Psoas muscle (tissue), 8 donors: ENCODE measurements around the gene MORN5. TPM values are rescaled to one million over a fixed set of nuclear protein-coding genes. Genes with fewer than 3 reads are reported as not detected.

Source experiments
- ATAC-seq, 4 donors: fragments of 200-7000 bp; cut with Tn5 transposase; one replicate each; pipeline ENCODE4 v1.9.1; 2020; ENCODE audit warnings: moderate library complexity in 3 of 4, mild to moderate bottlenecking in 2 of 4
- DNase-seq, 2 donors: peaks; one replicate each; pipeline ENCODE4 v3.0.0-alpha.2; 2020
- H3K27ac ChIP-seq: fragments of 200-600 bp; one replicate; pipeline ENCODE4 v1.8.0; 2022
- H3K27me3 ChIP-seq, 3 donors: fragments of 200-600 bp in 1 of 3; one replicate each; pipeline versions ENCODE4 v1.6.1 to v1.8.0; 2013 to 2022; ENCODE audit warnings: low read length in 2 of 3, mild to moderate bottlenecking in 2 of 3, moderate library complexity in 1 of 3; ENCODE audit not compliant: insufficient read depth in 3 of 3
- H3K36me3 ChIP-seq, 2 donors: fragments of 200-600 bp in 1 of 2; one replicate each; pipeline versions ENCODE4 v1.6.1 to v1.8.0; 2013 to 2022; ENCODE audit warnings: low read depth in 1 of 2, mild to moderate bottlenecking in 1 of 2, moderate library complexity in 1 of 2; ENCODE audit not compliant: insufficient read depth in 1 of 2
- H3K4me1 ChIP-seq: fragments of 200-600 bp; one replicate; pipeline ENCODE4 v1.8.0; 2022
- H3K4me3 ChIP-seq: fragments of 200-600 bp; one replicate; pipeline ENCODE4 v1.8.0; 2022; ENCODE audit warnings: mild to moderate bottlenecking
- H3K9me3 ChIP-seq: fragments of 200-600 bp; one replicate; pipeline ENCODE4 v1.8.0; 2022
- CTCF ChIP-seq: fragments of 200-600 bp; IDR thresholded peaks from one replicate; pipeline ENCODE4 v1.8.0; 2022; ENCODE audit warnings: antibody characterized with exemption
- WGBS, 3 donors: extraction: QIAGEN DNeasy Blood & Tissue Kit; methylation state at CpG; one replicate each; pipeline versions ENCODE4 v1.1.6 to v1.1.7; 2013; 5-methylcytosine and 5-hydroxymethylcytosine counted together
- intact Hi-C, 2 donors: fragments of 100-400 bp; cut with DNase I; formaldehyde crosslinking; loops; one replicate each; pipeline versions ENCODE4 v1.11.0 to v1.14.2; 2022
- polyA plus RNA-seq, 3 donors: library from polyadenylated mRNA; stranded (reverse); fragments of 200-250 nt; gene quantifications; one replicate each; pipeline ENCODE4 v1.2.3, GENCODE V29; 2013
- total RNA-seq, 4 donors: library from RNA; stranded (reverse); fragmentation: NEBNext Ultra II Directional in 2 of 4; extraction: Animal tissue kit (Norgen Biotek cat#: 25700) in 2 of 4; gene quantifications; one replicate each; pipeline versions ENCODE4 v1.2.1 to v1.2.4, GENCODE V29; 2021 to 2023
- donor health status: healthy with polysubstance abuse.
- donor health status: DM: no; HTN: no; CAD: no; lungs with moderate emphysema.
- donor health status: Bipolar disorder and iron deficiency.
- donor health status: healthy.
- donor health status: DM: yes; HTN: yes; CAD: no.
- donor health status: DM: no; HTN: no; CAD: no.
- donor health status: DM: no; HTN: no; CAD: no.
- donor health status: DM: yes; HTN: yes; CAD: no.

Gene MORN5
- total and polyA plus RNA-seq, 7 donors: not detected

GRCh38 chr9:122209451-122209850 is 49.7 kb downstream of the MORN5 start:
- peaks cover 0 to 31% (median 9%) of the 10 kb centered on the region in 3 donors for H3K27me3 ChIP-seq
- no peak for ATAC-seq
- 88 to 95% (median 94%) methylated on average over 11 to 12 of the region's 12 CpGs for WGBS, 3 donors

GRCh38 chr9:122212473-122213004 is 52.8 kb downstream of the MORN5 start:
- H3K9me3 ChIP-seq: no peaks in the 10 kb centered on the region
- DNase-seq: no peak
- no peak overlapping the region for H3K4me3 ChIP-seq
- TF ChIP-seq CTCF: no peak
- H3K4me1 ChIP-seq: peaks cover 6% of the 10 kb centered on the region
- H3K36me3 ChIP-seq: no peaks in the 10 kb centered on the region
- ATAC-seq: no peak
- intact Hi-C loops: loop anchor here in 1 of 2 donors (10.0 kb wide), 1 partner anchor 132 kb away; no protein-coding TSS in a partner anchor
- peaks cover 0 to 61% (median 21%) of the 10 kb centered on the region in 3 donors for H3K27me3 ChIP-seq
- WGBS, 3 donors: 83 to 85% (median 83%) methylated on average over 7 of the region's 7 CpGs
- no peak overlapping the region for H3K27ac ChIP-seq

More at GRCh38 chr9:122209451-122209850, 49.7 kb downstream of the MORN5 start:
- H3K36me3 ChIP-seq: no peaks in the 10 kb centered on the region
- DNase-seq: no peak
- no peak overlapping the region for H3K27ac ChIP-seq
- peaks cover 6% of the 10 kb centered on the region for H3K4me1 ChIP-seq
- intact Hi-C loops: no loop called here
- H3K9me3 ChIP-seq: no peaks in the 10 kb centered on the region
- no peak overlapping the region for H3K4me3 ChIP-seq
- no peak for TF ChIP-seq CTCF

DNA sequence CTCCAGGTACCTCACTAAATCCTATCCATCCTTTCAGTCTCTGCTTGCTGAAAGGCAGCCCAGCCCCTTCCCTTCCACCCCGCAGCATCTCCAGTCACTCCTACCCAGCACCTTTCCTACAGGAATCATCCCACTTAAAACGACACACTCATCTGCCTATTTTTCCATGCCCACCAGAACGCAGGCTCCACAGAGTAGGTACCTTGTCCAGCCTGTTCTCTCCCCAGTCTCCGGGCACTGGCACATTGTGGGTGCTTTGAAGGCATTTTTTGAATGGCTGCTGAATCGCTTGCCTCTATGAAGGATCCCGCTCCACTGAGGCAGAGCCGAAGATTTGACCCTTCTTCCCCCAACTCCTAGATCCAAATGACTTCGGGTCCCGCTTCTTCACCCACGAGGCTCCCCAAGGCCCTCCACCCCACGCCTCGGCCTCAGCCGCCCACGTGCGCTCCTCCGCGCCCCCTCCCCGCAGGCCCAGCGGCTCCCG is 53.4 kb downstream of the MORN5 start:
- no peak for TF ChIP-seq CTCF
- peak in 1 of 4 donors; percentile 9 for ATAC-seq
- DNase-seq: no peak
- Histone ChIP-seq H3K4me3 (peak overlapping the region; percentile 61), H3K9me3 (no peaks in the 10 kb centered on the region), H3K27ac (no peak overlapping the region), H3K4me1 (peaks cover 6% of the 10 kb centered on the region), H3K27me3 (peaks cover 0 to 67% (median 21%) of the 10 kb centered on the region in 3 donors), H3K36me3 (no peaks in the 10 kb centered on the region)
- intact Hi-C loops: loop anchor here in 1 of 2 donors (10.0 kb wide), 1 partner anchor 132 kb away; no protein-coding TSS in a partner anchor
- WGBS, 3 donors: 37 to 44% (median 43%) methylated on average over 20 of the region's 20 CpGs

GRCh38 chr9:122213589-122214413 is 54.1 kb downstream of the MORN5 start:
- peak in 1 of 2 donors; percentile 44 for DNase-seq
- WGBS, 3 donors: 11 to 18% (median 14%) methylated on average over 86 to 93 of the region's 93 CpGs
- peak; percentile 60 to 72 (median 64) for ATAC-seq

More at GRCh38 chr9:122213589-122214413, 54.1 kb downstream of the MORN5 start:
- Histone ChIP-seq H3K4me3 (peak overlapping the region; percentile 61), H3K9me3 (no peaks in the 10 kb centered on the region), H3K4me1 (peaks cover 6% of the 10 kb centered on the region), H3K27ac (no peak overlapping the region), H3K27me3 (peaks cover 0 to 73% (median 25%) of the 10 kb centered on the region in 3 donors), H3K36me3 (no peaks in the 10 kb centered on the region)
- intact Hi-C loops: loop anchor here in 1 of 2 donors (10.0 kb wide), 1 partner anchor 131 kb away; no protein-coding TSS in a partner anchor
- no peak for TF ChIP-seq CTCF
